ENCODE measurements around the gene NXF3.
"Not testable (repeated sequence)": the region's sequence is repeated elsewhere in the genome, so short reads cannot be mapped to it uniquely, and the experiment has no call there.

The NXF3 gene

DNA sequence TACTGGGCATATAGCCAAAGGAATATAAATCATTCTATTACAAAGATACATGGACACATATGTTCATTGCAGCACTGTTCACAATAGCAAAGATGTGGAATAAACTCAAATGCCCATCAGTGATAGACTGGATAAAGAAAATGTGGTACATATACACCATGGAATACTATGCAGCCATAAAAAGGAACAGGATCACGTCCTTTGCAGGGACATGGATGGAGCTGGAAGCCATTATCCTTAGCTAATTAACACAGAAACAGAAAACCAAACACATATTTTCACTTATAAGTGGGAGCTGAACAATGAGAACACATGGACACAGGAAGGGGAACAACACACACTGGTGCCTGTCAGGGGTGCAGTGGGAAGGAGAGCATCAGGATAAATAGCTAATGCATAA is 59.6 kb downstream of the NXF3 start:
- DNase-seq, result not testable (repeated sequence)
